ENCODE data around the gene ADAMTSL4.
A peak's percentile ranks its signal among the peaks of the same experiment; 100 is the strongest.
"Not testable (repeated sequence)": the region's sequence is repeated elsewhere in the genome, so short reads cannot be mapped to it uniquely, and the experiment has no call there.

The ADAMTSL4 gene

DNA sequence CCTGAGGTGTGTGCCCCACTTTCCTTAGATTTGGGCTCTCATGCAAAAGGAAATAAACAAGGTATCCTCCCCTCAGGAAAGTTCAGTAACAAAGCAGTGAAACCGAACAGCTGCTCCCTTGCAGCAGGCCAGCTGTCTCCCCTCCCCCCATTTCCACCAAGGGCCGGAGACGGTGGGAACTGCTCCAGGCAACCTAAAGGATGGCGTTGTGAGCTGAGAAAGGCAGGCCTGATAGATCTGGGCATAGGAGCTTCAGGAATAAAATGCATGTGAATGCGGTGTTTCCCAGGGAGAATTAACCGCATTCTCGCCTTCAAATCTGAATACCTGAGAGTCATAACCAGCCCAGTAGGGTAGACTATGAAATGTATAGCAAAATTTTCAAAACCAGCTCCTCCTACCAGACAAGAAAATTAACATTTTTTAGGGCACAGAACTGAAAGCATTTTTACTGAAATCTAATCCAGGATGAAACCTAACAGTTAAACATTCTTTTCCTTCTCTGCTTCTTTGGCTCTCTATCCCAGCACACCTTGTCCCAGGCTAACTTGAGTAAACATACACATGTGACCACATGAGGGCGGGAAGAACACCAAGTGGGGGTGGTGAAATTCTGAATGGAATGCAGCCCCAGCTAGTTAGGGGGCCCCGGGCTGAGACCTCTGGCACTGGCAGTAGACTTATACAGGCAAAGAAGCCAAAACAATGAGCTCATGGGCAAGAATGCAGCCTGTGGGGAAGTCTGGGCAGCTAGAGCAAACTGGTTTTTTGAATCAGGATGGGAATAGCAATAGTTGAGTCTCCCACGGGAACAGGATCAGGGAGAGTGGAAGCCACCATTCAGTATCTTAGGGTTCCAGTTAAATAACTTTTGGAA lies 18.7 kb downstream of the ADAMTSL4 start:
- peak; percentile 35 for DNase-seq

DNA sequence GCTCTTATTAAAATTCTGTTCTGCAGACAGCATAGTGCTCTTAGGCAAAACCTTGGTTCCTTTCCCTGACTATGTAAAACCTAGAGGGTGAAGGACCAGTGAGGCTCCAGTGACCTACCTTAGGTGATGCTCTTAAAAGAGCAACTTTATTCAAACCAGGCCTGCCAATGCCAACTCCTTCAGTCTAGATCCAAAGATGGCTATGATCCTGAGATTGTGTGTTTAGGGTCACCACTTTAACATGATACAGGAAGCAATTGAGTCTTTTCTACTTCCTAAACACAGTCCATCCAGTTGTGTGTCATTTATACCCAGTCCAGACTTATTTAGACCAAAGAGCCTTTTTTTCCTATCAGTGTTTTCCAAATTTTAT lies 19.4 kb downstream of the ADAMTSL4 start:
- no peak for DNase-seq

DNA sequence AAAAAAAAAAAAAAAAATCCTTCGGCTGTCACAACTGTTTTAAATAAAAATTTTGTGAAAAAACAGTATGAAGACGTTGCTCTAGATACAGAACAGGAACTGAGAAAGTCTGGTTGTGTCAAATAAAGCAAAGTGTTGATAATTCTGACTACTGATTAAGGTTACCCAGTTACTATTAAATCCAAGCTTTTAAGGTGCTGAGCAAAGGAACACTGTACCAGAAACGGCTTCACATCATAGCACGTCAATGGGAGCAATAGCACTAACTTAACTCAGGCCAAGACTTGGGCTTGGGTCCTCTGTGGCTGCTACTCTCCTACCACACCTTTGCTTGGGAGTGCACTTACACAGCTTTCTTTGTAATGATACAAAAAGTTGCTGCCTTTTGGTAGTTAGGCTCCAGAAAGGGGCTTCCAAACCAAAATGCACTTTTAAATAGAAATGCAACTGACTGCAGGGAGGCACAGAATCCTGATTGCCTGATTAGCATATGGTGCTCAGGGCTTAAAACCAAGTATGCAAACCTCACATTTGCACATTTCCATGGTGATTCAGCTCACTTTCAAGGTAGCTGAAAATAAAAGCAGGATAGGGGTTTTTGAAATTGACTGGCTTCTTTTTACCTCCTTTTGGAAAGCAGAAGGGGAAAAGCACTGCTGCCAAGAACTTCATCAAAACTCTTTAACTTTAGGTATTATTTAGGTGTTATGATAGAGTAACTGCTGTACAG lies 23.9 kb downstream of the ADAMTSL4 start:
- no peak for DNase-seq

DNA sequence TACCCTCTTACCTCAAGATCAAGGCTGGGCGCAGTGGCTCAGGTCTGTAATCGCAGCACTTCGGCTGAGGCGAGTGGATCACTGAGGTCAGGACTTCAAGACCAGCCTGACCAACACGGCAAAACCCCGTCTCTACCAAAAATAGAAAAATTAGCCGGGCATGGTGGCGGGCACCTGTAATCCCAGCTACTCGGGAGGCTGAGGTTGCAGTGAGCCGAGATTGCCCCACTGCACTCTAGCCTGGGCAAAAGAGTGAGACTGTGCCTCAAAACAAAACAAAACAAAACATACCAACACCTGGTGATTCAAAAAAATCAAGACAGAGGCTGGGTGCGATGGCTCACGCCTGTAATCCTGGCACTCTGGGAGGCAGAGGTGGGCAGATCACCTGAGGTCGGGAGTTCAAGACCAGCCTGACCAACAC lies 24.5 kb downstream of the ADAMTSL4 start:
- not testable (repeated sequence) for DNase-seq

DNA sequence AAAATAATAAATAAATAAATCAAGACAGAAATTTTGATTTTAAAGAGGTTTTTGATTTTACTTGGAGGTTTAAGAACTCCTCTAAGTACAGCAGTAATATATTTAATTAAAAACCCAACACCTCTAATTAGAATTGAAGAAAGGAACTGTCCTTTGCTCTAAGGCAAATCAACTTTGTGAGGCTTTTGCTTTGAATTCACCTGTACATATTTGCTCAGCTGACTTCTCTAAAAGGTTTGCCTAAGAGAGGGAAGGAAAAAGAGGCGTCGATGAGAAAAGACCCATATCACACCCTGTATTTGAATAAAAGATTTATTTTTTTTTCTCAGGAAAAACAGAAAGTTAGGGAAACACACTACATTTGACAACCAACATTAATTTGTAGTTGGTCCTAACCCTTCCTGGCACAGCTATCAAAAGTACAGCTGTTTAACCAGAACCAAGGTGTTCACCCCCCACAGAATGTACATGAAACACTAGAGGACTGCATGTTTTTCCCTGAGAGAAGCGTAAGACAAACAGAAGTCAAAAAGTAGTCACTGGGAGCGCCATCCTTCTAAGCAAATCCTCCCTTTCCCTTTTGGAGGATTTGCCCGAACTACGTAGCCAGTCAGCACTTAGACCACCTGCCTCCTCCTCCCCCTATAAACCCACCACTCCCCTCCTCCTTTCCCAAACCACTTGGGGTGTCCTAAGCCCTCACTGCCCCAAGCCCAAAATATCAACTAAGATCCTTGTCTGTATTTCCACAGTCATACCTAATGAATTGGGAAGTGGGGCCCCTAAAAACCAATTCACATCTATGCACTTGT lies 25.3 kb downstream of the ADAMTSL4 start:
- no peak for DNase-seq

DNA sequence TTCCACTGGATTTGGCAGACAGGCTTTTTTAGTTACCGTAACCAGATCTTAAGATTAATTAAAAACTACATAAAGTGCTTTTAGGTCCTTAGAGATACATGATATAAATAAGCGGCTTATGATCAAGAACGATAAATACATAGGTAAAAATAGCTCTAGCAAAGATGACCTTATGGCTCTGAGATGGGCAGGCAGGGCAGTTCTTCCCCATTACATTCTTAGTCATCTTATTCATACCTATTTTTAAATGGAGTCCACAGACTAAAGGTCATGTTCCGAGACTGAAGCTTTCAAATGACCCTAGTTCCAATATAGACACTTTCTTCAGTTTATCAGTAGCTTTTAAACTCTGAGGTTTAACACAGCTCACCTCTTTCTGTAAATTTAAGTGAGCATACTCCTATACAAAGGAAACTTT lies 25.9 kb downstream of the ADAMTSL4 start:
- DNase-seq: no peak

DNA sequence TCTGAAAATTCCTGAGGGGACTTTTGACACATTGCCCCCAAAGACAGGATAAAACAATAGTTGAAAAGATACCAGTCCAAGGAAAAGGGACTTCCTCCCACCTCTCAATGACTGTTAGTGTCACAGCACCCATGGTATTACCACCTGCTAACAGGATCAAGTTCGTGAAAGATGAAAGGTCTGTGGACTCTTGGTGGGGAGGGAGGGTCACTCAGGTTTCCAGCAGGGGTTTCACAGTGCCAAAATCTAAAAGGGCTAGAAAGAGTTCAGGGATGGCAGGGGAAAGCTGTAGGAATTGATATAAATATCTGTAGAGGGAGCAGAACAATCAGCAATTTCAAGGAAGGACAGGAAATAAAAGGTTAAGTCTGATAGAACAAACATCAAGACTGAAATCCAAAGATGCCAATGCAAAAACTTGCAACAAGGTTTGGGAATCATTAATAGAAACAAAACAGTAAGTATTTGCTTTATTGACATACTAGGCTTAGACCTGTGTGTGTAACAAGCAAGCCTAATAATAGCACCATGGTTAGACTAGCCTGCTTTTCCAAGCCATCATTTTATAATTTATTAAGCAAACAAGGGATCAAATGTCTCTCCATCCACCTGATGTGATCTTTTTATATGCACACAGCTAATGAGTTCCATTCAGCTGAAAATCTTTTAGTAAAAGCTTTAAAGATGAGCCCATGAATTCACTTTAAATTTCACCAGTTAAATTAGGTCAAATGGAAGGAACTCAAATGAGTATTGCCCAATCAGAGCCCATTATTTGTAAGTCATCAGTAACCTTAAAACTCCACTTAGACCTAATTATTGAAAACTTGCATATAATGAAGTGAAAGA lies 26.5 kb downstream of the ADAMTSL4 start:
- DNase-seq: no peak

DNA sequence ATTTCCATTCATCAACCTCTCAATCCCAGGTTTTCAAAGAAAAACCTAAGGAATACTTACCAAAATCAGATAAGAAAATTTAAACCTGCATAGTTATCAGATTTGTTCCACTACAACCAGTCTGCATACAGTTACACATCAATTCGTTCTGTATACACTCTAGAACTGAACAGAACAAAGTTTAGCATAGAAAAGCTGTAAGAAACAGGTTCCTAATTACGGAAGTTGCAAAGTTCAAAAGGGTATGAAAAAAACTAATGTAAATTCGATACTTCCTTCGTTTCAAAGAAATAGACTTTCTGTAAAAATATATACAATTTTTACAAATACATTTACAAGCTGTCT lies 27.1 kb downstream of the ADAMTSL4 start:
- no peak for DNase-seq

DNA sequence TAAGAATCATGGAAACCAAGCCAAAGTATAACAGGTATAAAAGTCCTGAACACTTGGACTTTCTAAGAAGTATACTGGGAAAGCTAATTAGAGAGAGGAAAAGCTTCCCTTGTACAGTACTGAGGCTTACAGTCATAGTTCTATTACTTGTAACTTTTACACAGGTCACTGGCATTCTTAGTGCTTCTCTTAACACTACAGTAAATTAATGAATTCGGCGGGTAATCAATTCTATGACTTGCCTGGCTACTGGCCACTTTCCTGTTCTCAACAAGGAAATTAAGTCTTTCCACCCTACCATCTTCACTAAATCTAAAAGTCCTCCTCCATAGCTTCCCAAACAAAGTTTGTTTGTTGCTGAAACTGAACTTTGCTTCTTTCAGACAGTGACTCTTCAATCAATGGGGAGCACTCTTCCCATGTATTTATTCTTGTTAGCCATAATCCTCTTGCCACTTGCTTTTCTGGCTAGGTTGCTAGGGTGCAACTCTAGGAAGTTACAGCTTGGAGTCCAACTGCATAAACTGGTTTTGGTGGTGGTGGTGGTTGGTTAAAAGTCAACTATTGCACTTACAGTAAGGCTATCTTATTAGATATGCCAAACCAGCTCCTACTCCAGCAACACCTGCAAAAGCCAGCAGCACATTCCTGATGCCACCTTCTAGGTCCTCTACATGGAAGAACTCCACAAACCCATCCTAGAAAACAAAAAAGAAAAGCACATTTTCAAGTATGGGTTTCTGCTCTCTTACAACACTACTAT lies 27.8 kb downstream of the ADAMTSL4 start:
- no peak for DNase-seq

DNA sequence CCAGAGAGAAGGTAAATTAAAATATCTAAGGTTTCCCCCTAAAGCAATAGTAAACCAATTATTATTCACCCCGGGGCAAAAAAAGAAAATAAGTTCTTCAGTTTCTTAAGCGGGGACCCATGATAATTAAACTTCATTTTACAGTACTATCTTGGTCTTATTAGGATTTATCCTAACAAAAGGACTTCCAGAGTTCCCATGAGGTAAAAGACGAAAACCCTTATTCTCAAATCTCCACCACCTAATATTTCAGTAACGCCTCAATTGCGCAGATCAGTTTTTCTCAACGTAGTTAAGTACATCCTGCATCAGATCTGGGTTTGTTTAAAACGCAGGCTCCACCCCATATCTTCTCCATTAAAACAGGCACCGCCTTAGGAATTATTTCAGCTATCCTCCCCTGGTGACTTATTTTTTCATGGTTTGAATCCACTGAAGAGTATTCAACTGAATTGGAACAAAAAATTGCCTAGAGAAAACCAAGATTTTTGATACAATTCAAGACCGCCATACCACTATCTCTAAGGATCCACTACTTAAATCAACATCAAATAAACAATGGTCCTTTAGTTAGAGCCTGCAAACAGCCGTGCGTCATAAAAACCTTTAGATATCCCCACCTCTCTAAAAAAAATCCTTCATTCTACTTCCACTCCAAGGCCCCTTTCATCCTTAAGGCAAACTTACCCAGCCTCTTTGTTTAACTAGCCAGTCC lies 28.5 kb downstream of the ADAMTSL4 start:
- DNase-seq: peak; percentile 66

DNA sequence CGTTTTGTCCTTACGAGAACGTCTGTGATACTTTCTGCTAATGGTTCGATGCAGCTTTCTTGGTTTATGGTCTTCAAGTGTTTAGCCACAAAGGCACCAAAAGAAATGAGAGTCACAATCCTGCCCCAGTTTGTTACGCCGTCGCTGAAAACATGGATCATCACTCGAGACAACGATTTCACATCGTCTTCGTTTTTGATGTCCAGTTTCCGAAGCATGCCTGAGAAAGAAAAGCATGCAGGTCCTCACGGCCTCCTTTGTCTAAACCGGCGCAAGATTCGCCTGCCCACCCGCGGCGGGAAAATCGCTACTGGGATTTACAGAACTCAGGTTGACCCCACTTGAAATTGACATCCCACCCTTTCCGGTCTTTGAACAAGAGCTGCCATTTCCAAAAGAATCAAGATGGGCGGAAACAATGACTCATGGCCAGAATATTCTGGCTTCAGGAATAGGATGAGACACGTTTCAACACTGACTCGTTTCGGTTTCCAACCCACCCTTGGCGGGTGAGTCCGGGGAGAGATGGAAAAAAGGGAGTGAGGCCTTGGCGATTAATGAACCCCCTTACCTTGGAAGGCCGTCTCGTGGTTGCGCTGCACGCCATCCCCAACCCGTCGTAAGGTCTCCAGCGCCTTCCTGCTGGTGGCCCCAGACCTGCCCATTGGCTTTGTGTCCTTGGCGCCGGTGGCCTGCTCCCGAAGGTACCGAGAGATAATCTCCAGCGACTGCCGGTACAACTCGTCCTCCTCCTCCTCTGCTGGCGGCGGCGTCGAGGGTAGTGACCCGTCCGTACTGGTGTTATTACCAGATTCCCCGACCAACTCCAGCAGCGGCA lies 29.3 kb downstream of the ADAMTSL4 start:
- no peak for DNase-seq

DNA sequence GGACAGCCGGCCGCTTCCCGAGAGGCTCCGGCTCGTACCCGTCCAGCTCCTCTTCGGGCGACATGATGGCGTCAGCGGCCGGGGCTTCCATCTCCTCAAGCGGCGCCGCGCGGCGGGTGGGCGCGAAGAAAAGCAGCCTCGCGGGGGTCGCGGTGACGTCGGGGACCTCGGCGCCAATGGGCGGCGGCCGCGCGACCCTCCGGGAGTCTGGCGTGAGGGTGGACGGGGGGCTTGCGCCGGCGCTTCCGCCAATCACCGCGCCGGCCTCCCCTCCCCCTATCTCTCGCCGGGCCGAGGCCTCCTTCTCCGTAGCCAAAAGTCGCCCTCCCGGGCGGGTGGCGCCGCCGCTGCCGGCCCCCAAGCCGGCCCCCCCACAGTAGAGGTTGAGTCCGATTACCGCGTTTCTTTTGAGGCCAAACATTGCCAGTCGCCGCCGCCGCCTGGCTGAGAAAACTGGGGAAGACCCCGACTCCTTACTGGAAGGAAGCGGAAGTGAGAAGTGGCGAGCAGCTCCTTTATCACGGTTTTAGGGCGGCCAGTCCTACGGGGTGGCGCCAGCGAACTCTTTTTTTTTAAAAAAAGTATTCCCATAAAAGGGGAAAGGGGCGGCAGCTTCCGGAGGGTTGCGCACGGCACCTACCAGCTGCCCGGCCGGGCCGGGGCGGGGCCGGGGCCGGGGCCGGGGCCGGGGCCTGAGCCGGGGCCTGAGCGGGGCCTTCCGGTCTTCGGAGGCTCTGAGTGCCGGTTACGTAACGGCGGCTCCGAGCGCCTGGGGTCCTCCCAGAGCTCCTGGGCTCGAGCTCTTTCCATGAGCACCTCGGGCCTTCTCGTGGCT lies 30.1 kb downstream of the ADAMTSL4 start, which contains the start of gene MCL1:
TSS of gene MCL1 (minus strand) at position 501 of the 835 bp plus-strand sequence. CDS start at position 421, 80 bp downstream.
- DNase-seq: peak; percentile 87

DNA sequence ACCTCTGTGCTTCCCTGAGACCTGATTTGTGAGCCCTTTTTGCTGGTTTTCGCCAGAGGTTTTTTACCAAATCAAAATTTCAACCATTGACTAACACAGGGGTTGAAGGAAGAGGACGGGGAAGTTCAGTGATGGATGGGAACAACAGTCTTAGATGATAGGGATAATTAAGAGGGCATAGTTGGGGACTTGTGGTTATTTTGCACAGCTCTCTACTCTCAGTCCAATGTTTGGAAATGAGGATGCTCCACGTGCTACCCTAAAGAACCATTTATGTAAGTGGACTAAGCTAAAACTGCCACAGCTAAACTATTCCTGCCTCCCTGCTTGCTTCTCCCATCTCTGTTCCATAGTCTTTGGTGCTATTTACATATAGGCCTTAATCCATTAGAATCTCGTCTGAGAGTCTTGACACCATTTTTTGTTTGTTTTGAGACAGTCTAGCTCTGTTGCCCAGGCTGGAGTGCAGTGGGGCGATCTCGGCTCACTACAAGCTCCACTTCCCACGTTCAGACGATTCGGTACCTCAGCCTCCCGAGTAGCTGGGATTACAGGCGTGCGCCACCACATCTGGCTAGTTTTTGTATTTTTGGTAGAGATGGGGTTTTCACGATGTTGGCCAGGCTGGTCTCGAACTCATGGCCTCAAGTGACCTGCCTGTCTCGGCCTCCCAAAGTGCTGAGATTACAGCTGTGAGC lies 30.9 kb downstream of the ADAMTSL4 start:
- DNase-seq: no peak

DNA sequence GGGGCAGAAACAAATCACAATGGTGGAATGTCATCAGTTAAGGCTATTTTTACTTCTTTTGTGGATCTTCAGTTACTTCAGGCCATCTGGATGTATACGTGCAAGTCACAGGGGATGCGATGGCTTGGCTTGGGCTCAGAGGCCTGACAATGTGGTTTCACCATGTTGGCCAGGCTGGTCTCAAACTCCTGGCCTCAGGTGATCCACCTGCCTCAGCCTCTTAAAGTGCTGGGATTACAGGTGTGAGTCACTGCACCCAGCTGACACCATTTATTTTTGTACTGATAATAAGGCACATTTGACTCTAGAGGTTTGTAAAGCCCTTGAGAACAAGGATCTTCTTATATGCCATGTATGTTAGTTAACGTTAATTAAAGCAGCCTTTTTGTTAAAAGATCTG lies 31.8 kb downstream of the ADAMTSL4 start:
- not testable (repeated sequence) for DNase-seq

DNA sequence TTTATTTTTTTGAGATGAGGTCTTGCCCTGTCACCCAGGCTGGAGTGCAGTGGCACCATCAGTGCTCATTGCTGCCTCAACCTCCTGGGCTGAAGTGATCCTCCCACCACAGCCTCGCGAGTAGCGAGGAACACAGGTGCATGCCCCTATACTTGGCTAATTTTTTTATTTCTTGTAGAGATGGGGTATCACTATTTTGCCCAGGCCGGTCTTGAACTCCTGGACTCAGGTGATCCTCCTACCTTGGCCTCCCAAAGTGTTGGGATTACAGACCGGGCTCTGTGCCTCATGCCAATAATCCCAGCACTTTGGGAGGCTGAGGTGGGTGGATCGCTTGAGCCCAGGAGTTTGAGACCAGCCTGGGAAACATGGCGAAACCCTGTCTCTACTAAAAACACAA lies 32.2 kb downstream of the ADAMTSL4 start:
- not testable (repeated sequence) for DNase-seq

DNA sequence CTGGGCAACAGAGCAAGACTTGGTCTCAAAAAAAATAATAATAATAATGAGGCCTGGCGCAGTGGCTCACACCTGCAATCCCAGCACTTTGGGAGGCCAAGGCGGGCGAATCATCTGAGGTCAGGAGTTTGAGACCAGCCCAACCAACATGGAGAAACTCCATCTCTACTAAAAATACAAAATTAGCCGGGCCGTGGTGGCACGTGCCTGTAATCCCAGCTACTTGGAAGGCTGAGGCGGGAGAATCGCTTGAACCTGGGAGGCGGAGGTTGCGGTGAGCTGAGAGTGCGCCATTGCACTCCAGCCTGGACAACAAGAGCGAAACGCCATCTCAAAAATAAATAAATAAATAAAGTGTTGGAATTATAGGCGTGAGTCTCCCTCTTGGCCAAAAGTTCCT lies 32.8 kb downstream of the ADAMTSL4 start:
- DNase-seq: not testable (repeated sequence)

DNA sequence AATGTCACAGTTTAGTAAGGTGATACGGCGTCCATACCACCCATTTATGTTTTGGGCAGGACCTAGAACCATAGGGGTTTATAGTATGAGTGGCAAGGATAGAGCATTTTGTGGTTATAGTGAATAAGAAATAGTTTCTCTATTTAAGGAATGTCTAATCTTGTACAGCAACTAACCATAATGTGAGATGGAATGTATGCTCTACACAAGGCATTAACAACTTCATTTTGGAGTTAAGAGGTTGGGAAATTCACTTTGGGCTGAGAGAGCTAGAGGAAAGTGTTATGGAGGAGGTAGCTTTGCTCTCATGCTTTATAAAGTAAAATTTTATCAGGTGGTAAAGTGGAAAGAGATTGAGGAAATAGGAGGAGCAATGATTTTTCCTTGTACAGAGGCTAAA lies 33.2 kb downstream of the ADAMTSL4 start:
- DNase-seq: no peak
